Psoas muscle (tissue), 8 donors: ENCODE results near the gene ASCL4. TPM values are rescaled to one million over a fixed set of nuclear protein-coding genes. Genes with fewer than 3 reads are reported as not detected.
"Not testable (repeated sequence)": the region's sequence is repeated elsewhere in the genome, so short reads cannot be mapped to it uniquely, and the experiment has no call there.

Experiments
- ATAC-seq, 4 donors: fragments of 200-7000 bp; cut with Tn5 transposase; one replicate each; pipeline ENCODE4 v1.9.1; 2020; ENCODE audit warnings: moderate library complexity in 3 of 4, mild to moderate bottlenecking in 2 of 4
- DNase-seq, 2 donors: peaks; one replicate each; pipeline ENCODE4 v3.0.0-alpha.2; 2020
- H3K27ac ChIP-seq: fragments of 200-600 bp; one replicate; pipeline ENCODE4 v1.8.0; 2022
- H3K27me3 ChIP-seq, 3 donors: fragments of 200-600 bp in 1 of 3; one replicate each; pipeline versions ENCODE4 v1.6.1 to v1.8.0; 2013 to 2022; ENCODE audit warnings: low read length in 2 of 3, mild to moderate bottlenecking in 2 of 3, moderate library complexity in 1 of 3; ENCODE audit not compliant: insufficient read depth in 3 of 3
- H3K36me3 ChIP-seq, 2 donors: fragments of 200-600 bp in 1 of 2; one replicate each; pipeline versions ENCODE4 v1.6.1 to v1.8.0; 2013 to 2022; ENCODE audit warnings: low read depth in 1 of 2, mild to moderate bottlenecking in 1 of 2, moderate library complexity in 1 of 2; ENCODE audit not compliant: insufficient read depth in 1 of 2
- H3K4me1 ChIP-seq: fragments of 200-600 bp; one replicate; pipeline ENCODE4 v1.8.0; 2022
- H3K4me3 ChIP-seq: fragments of 200-600 bp; one replicate; pipeline ENCODE4 v1.8.0; 2022; ENCODE audit warnings: mild to moderate bottlenecking
- H3K9me3 ChIP-seq: fragments of 200-600 bp; one replicate; pipeline ENCODE4 v1.8.0; 2022
- CTCF ChIP-seq: fragments of 200-600 bp; IDR thresholded peaks from one replicate; pipeline ENCODE4 v1.8.0; 2022; ENCODE audit warnings: antibody characterized with exemption
- WGBS, 3 donors: extraction: QIAGEN DNeasy Blood & Tissue Kit; methylation state at CpG; one replicate each; pipeline versions ENCODE4 v1.1.6 to v1.1.7; 2013; 5-methylcytosine and 5-hydroxymethylcytosine counted together
- intact Hi-C, 2 donors: fragments of 100-400 bp; cut with DNase I; formaldehyde crosslinking; loops; one replicate each; pipeline versions ENCODE4 v1.11.0 to v1.14.2; 2022
- long read RNA-seq, 2 donors: library from polyadenylated mRNA; unstranded; transcript quantifications; one replicate each; pipeline ENCODE4 v2.0.0, GENCODE V29; 2021
- polyA plus RNA-seq, 3 donors: library from polyadenylated mRNA; stranded (reverse); fragments of 200-250 nt; gene quantifications; one replicate each; pipeline ENCODE4 v1.2.3, GENCODE V29; 2013
- total RNA-seq, 4 donors: library from RNA; stranded (reverse); fragmentation: NEBNext Ultra II Directional in 2 of 4; extraction: Animal tissue kit (Norgen Biotek cat#: 25700) in 2 of 4; gene quantifications; one replicate each; pipeline versions ENCODE4 v1.2.1 to v1.2.4, GENCODE V29; 2021 to 2023
- donor health status: healthy with polysubstance abuse.
- donor health status: DM: no; HTN: no; CAD: no; lungs with moderate emphysema.
- donor health status: Bipolar disorder and iron deficiency.
- donor health status: healthy.
- donor health status: DM: yes; HTN: yes; CAD: no.
- donor health status: DM: no; HTN: no; CAD: no.
- donor health status: DM: no; HTN: no; CAD: no.
- donor health status: DM: yes; HTN: yes; CAD: no.

Gene ASCL4, protein sequence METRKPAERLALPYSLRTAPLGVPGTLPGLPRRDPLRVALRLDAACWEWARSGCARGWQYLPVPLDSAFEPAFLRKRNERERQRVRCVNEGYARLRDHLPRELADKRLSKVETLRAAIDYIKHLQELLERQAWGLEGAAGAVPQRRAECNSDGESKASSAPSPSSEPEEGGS
- not detected for total RNA-seq
- polyA plus RNA-seq: not detected
- long read RNA-seq, donor 1: 0 reads
- long read RNA-seq, donor 2: 0 reads

DNA sequence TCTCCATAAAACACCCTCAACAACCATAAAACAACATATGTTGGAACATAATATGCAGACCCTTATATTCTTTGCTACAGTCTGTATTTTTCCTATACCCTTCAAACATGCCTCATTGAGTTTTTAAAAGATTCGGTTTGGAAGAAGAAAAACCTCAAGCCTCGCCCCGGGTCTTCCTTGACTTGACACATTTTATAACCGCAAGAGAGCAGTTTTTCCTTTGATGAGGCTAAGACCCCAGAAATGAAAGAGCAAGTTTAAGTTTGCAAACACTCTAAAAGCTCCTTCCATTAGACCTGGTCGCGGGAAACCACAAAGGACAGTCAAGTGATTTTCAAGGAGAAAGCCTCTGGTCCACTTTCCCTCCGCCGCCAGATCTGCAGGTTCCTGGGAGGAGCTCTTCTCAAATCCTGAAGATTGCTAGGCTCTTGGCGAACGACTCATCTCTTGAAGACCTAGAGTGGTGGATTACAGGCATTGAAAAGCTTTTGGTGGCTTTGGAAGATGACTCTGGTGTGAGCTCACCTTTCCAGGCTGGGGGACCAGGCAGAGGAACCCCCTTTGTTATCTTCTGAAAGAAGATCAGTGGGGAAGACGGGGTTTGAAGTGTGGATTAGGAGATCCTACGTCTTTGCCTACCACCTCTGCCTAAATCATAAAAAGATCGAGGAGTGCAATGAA lies at the start of gene ASCL4:
Gene ASCL4 (plus strand): TSS at position 356 of the 681 bp plus-strand sequence. CDS start 515 bp downstream, outside the sequence.
- Histone ChIP-seq H3K4me3 (peak within 1 kb of the TSS; percentile 39), H3K27me3 (peaks cover 10 to 61% (median 12%) of the 10 kb centered on the region in 3 donors)

DNA sequence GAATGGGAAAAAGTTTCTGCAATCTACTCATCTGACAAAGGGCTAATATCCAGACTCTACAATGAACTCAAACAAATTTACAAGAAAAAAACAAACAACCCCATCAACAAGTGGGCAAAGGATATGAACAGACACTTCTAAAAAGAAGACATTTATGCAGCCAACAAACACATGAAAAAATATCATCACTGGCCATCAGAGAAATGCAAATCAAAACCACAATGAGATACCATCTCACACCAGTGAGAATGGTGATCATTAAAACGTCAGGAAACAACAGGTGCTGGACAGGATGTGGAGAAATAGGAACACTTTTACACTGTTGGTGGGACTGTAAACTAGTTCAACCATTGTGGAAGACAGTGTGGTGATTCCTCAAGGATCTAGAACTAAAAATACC lies 47.2 kb upstream of the ASCL4 start:
- intact Hi-C loops, DNase-seq, H3K36me3 ChIP-seq, H3K27ac ChIP-seq, H3K4me1 ChIP-seq, ATAC-seq, H3K27me3 ChIP-seq, H3K9me3 ChIP-seq, H3K4me3 ChIP-seq: not testable (repeated sequence)
- WGBS, 3 donors: 43 to 59% (median 50%) methylated on average over 1 of the region's 1 CpG

More for the DNA sequence above, at the start of gene ASCL4:
- intact Hi-C loops: no loop called here
- no peak for TF ChIP-seq CTCF
- WGBS, 3 donors: 45 to 53% (median 47%) methylated on average over 13 of the region's 13 CpGs
- no peak for DNase-seq
- Histone ChIP-seq H3K9me3 (no peaks in the 10 kb centered on the region), H3K4me1 (no peaks in the 10 kb centered on the region), H3K27ac (no peak within 1 kb of the TSS), H3K36me3 (no peaks in the 10 kb centered on the region)
- no peak for ATAC-seq

- no CpG with 5 or more reads among the region's 1 CpG for WGBS, 3 donors
- intact Hi-C loops, H3K4me1 ChIP-seq: not testable (repeated sequence)
Measured at GRCh38 chr12:107727742-107728141, 46.8 kb upstream of the ASCL4 start.

GRCh38 chr12:107730618-107731341 lies 43.7 kb upstream of the ASCL4 start:
- H3K9me3 ChIP-seq: no peaks in the 10 kb centered on the region
- WGBS, 3 donors: 73 to 79% (median 77%) methylated on average over 4 of the region's 4 CpGs
- ATAC-seq: no peak
- intact Hi-C loops: no loop called here
- H3K4me1 ChIP-seq: no peaks in the 10 kb centered on the region
- H3K27ac ChIP-seq: no peak overlapping the region
- peaks cover 4 to 37% of the 10 kb centered on the region in 2 donors for H3K36me3 ChIP-seq
- H3K4me3 ChIP-seq: no peak overlapping the region
- no peak for DNase-seq
- H3K27me3 ChIP-seq: no peaks in the 10 kb centered on the region
- no peak for TF ChIP-seq CTCF

More at GRCh38 chr12:107727742-107728141, 46.8 kb upstream of the ASCL4 start:
- H3K4me3 ChIP-seq, DNase-seq, H3K27me3 ChIP-seq, H3K9me3 ChIP-seq, H3K27ac ChIP-seq, ATAC-seq, H3K36me3 ChIP-seq: not testable (repeated sequence)

- no peak for TF ChIP-seq CTCF
- Histone ChIP-seq H3K4me1 (no peaks in the 10 kb centered on the region), H3K36me3 (peaks cover 10 to 43% of the 10 kb centered on the region in 2 donors), H3K27ac (no peak overlapping the region), H3K27me3 (no peaks in the 10 kb centered on the region), H3K4me3 (no peak overlapping the region), H3K9me3 (no peaks in the 10 kb centered on the region)
- ATAC-seq (no peak), DNase-seq (no peak)
- intact Hi-C loops: no loop called here
- WGBS, 3 donors: 80 to 90% (median 84%) methylated on average over 4 of the region's 4 CpGs
Measured at GRCh38 chr12:107731366-107731765, 43.1 kb upstream of the ASCL4 start.
